BLaER1 treated with 17β-estradiol and CSF1 and Interleukin-3, amounts not matched to agents 10 nM and 100 nM (cell line): ENCODE results near the gene SEMA4D.

Experiments used
- H3K27ac ChIP-seq, 11 experiments: shearing (Covaris generic); formaldehyde crosslinking; 2 replicates each; pipeline ENCODE4 v1.8.1; 2022
- H3K27me3 ChIP-seq, 11 experiments: shearing (Covaris generic); formaldehyde crosslinking; 2 replicates each; pipeline ENCODE4 v1.8.1; 2022
- H3K36me3 ChIP-seq, 11 experiments: shearing (Covaris generic); formaldehyde crosslinking; 2 replicates each; pipeline ENCODE4 v1.8.1; 2022
- H3K4me1 ChIP-seq, 10 experiments: shearing (Covaris generic); formaldehyde crosslinking; 2 replicates each; pipeline ENCODE4 v1.8.1; 2022
- H3K4me2 ChIP-seq, 11 experiments: shearing (Covaris generic); formaldehyde crosslinking; 2 replicates each; pipeline ENCODE4 v1.8.1; 2022
- H3K4me3 ChIP-seq, 10 experiments: shearing (Covaris generic); formaldehyde crosslinking; 2 replicates each; pipeline ENCODE4 v1.8.1; 2022
- H3K9ac ChIP-seq, 11 experiments: shearing (Covaris generic); formaldehyde crosslinking; 2 replicates each; pipeline ENCODE4 v1.8.1; 2022
- H3K9me3 ChIP-seq, 11 experiments: shearing (Covaris generic); formaldehyde crosslinking; replicated peaks in 1 of 11; 2 replicates each; pipeline ENCODE4 v1.8.1; 2022
- H4K20me1 ChIP-seq, 11 experiments: shearing (Covaris generic); formaldehyde crosslinking; 2 replicates each; pipeline ENCODE4 v1.8.1; 2022
- Cebpa-rat ChIP-seq, 11 experiments: shearing (Covaris generic); IDR thresholded peaks; 2 replicates each; pipeline ENCODE4 v1.8.1; 2022

Gene SEMA4D

GRCh38 chr9:89400403-89401116 is 97.4 kb downstream of the SEMA4D start:
- Histone ChIP-seq H3K4me3 (peak overlapping the region in 8 of 10 experiments; percentile 7 to 54 (median 42); a peak in 15 of 20 replicates), H3K27me3 (no peaks in the 10 kb centered on the region), H3K9ac (peak overlapping the region in 9 of 11 experiments; percentile 50 to 77 (median 69); a peak in 17 of 22 replicates), H3K4me1 (peaks cover 61 to 77% (median 72%) of the 10 kb centered on the region in 10 experiments), H3K27ac (peak overlapping the region in 10 of 11 experiments; percentile 40 to 91 (median 80); a peak in 20 of 22 replicates), H3K36me3 (peaks cover 36 to 60% (median 52%) of the 10 kb centered on the region in 11 experiments), H3K9me3 (no peaks in the 10 kb centered on the region), H4K20me1 (peaks cover 0 to 7% (median 0%) of the 10 kb centered on the region in 11 experiments; a peak in 2 of 22 replicates), H3K4me2 (peak overlapping the region; percentile 71 to 99 (median 95))
- no peak for TF ChIP-seq Cebpa-rat (IDR thresholded peaks at IDR 0.05)

GRCh38 chr9:89398621-89399020 is 99.3 kb downstream of the SEMA4D start:
- no peaks in the 10 kb centered on the region for H3K9me3 ChIP-seq
- no peak overlapping the region; a peak in 1 of 22 replicates for H3K9ac ChIP-seq
- H3K36me3 ChIP-seq: peaks cover 42 to 75% (median 71%) of the 10 kb centered on the region in 11 experiments

GRCh38 chr9:89397471-89397870 is 100.4 kb downstream of the SEMA4D start:
- Histone ChIP-seq H3K9me3 (no peaks in the 10 kb centered on the region), H3K4me1 (peaks cover 37 to 50% (median 43%) of the 10 kb centered on the region in 10 experiments), H4K20me1 (peaks cover 0 to 8% (median 0%) of the 10 kb centered on the region in 11 experiments; a peak in 2 of 22 replicates), H3K27ac (peak overlapping the region in 2 of 11 experiments; percentile 12 to 40; a peak in 3 of 22 replicates), H3K4me3 (no peak overlapping the region), H3K4me2 (no peak overlapping the region), H3K9ac (no peak overlapping the region), H3K27me3 (no peaks in the 10 kb centered on the region), H3K36me3 (peaks cover 49 to 79% (median 74%) of the 10 kb centered on the region in 11 experiments)
- TF ChIP-seq Cebpa-rat (IDR thresholded peaks at IDR 0.05): no peak

More at GRCh38 chr9:89398621-89399020, 99.3 kb downstream of the SEMA4D start:
- TF ChIP-seq Cebpa-rat (IDR thresholded peaks at IDR 0.05): no peak
- peaks cover 0 to 8% (median 0%) of the 10 kb centered on the region in 11 experiments; a peak in 3 of 22 replicates for H4K20me1 ChIP-seq
- H3K4me3 ChIP-seq: no peak overlapping the region
- peak overlapping the region in 7 of 11 experiments; percentile 6 to 55 (median 20); a peak in 6 of 22 replicates for H3K27ac ChIP-seq
- H3K4me2 ChIP-seq: peak overlapping the region in 7 of 11 experiments; percentile 79 to 99 (median 95); a peak in 11 of 22 replicates
- H3K27me3 ChIP-seq: no peaks in the 10 kb centered on the region
- peaks cover 48 to 58% (median 52%) of the 10 kb centered on the region in 10 experiments for H3K4me1 ChIP-seq

- Histone ChIP-seq H3K9ac (no peak overlapping the region), H3K4me3 (no peak overlapping the region), H3K27me3 (no peaks in the 10 kb centered on the region), H3K4me2 (no peak overlapping the region), H3K9me3 (no peaks in the 10 kb centered on the region), H4K20me1 (peaks cover 0 to 8% (median 0%) of the 10 kb centered on the region in 11 experiments; a peak in 2 of 22 replicates), H3K27ac (no peak overlapping the region), H3K36me3 (peaks cover 60 to 85% (median 81%) of the 10 kb centered on the region in 11 experiments), H3K4me1 (peaks cover 27 to 40% (median 32%) of the 10 kb centered on the region in 10 experiments)
- no peak for TF ChIP-seq Cebpa-rat (IDR thresholded peaks at IDR 0.05)
Measured at GRCh38 chr9:89395931-89396710, 101.8 kb downstream of the SEMA4D start.

- TF ChIP-seq Cebpa-rat (IDR thresholded peaks at IDR 0.05): no peak
- Histone ChIP-seq H3K36me3 (peaks cover 77 to 100% (median 98%) of the 10 kb centered on the region in 11 experiments), H3K4me2 (no peak overlapping the region), H3K4me3 (no peak overlapping the region), H3K4me1 (peaks cover 10 to 38% (median 28%) of the 10 kb centered on the region in 10 experiments), H4K20me1 (peaks cover 0 to 8% (median 0%) of the 10 kb centered on the region in 11 experiments; a peak in 2 of 22 replicates), H3K27me3 (no peaks in the 10 kb centered on the region), H3K9me3 (no peaks in the 10 kb centered on the region), H3K27ac (0 out of 22 replicates have a peak overlapping the region, but pooled peaks of 1 of the 11 experiments have one; percentile 6), H3K9ac (no peak overlapping the region)
Measured at GRCh38 chr9:89394412-89394811, 103.5 kb downstream of the SEMA4D start.

- no peak for TF ChIP-seq Cebpa-rat (IDR thresholded peaks at IDR 0.05)
- Histone ChIP-seq H3K36me3 (peaks cover 82 to 100% (median 100%) of the 10 kb centered on the region in 11 experiments), H3K27me3 (no peaks in the 10 kb centered on the region), H3K4me3 (no peak overlapping the region), H3K9me3 (peaks cover 0 to 11% (median 0%) of the 10 kb centered on the region in 11 experiments; a peak in 9 of 22 replicates), H3K4me2 (no peak overlapping the region), H4K20me1 (peaks cover 0 to 8% (median 0%) of the 10 kb centered on the region in 11 experiments; a peak in 2 of 22 replicates), H3K4me1 (peaks cover 8 to 53% (median 41%) of the 10 kb centered on the region in 10 experiments; a peak in 18 of 20 replicates), H3K9ac (no peak overlapping the region), H3K27ac (peak overlapping the region in 1 of 11 experiments; percentile 79; a peak in 2 of 22 replicates)
Measured at GRCh38 chr9:89391585-89391984, 106.3 kb downstream of the SEMA4D start.

- Histone ChIP-seq H3K9me3 (peaks cover 0 to 11% (median 0%) of the 10 kb centered on the region in 11 experiments; a peak in 9 of 22 replicates), H3K4me1 (peaks cover 8 to 53% (median 41%) of the 10 kb centered on the region in 10 experiments; a peak in 18 of 20 replicates), H3K27ac (peak overlapping the region in 6 of 11 experiments; percentile 20 to 85 (median 81); a peak in 10 of 22 replicates), H3K4me3 (no peak overlapping the region), H3K9ac (no peak overlapping the region), H3K4me2 (peak overlapping the region in 2 of 11 experiments; percentile 59 to 66; a peak in 2 of 22 replicates), H3K36me3 (peaks cover 80 to 99% (median 99%) of the 10 kb centered on the region in 11 experiments), H4K20me1 (peaks cover 0 to 8% (median 0%) of the 10 kb centered on the region in 11 experiments; a peak in 2 of 22 replicates), H3K27me3 (no peaks in the 10 kb centered on the region)
- no peak for TF ChIP-seq Cebpa-rat (IDR thresholded peaks at IDR 0.05)
Measured at GRCh38 chr9:89390578-89391116, 107.3 kb downstream of the SEMA4D start.

DNA sequence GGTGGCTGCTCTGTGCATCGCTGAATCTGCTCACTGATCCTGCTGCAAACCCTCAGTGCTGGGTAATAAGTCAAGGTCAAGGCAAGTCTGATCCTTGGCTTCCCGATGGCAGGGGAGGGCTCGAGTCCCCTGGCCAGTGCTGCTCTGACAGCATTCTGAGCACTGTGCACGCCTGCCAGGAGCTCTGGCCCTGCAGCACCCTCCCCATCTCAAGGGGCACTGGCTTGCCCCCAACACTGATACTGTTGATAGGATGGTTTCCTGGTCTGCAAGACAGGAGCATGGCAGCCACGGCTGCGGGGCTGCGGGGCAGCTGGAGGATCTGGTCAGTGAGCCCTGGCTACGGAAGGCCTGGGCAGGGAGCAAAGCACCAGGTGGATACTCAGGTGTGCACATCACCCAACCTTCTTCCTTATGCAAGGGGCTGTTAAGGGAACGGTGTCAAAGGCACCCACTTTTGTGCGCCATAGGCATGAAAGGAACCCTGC is 107.8 kb downstream of the SEMA4D start:
- Histone ChIP-seq H4K20me1 (peaks cover 0 to 8% (median 0%) of the 10 kb centered on the region in 11 experiments; a peak in 2 of 22 replicates), H3K27ac (peak overlapping the region in 7 of 11 experiments; percentile 20 to 85 (median 80); a peak in 11 of 22 replicates), H3K27me3 (no peaks in the 10 kb centered on the region), H3K9ac (0 out of 22 replicates have a peak overlapping the region, but pooled peaks of 1 of the 11 experiments have one; percentile 64), H3K9me3 (peaks cover 0 to 11% (median 0%) of the 10 kb centered on the region in 11 experiments; a peak in 9 of 22 replicates), H3K4me2 (peak overlapping the region in 2 of 11 experiments; percentile 59 to 66; a peak in 3 of 22 replicates), H3K36me3 (peaks cover 79 to 99% (median 98%) of the 10 kb centered on the region in 11 experiments), H3K4me3 (no peak overlapping the region), H3K4me1 (peaks cover 8 to 57% (median 41%) of the 10 kb centered on the region in 10 experiments; a peak in 19 of 20 replicates)
- no peak for TF ChIP-seq Cebpa-rat (IDR thresholded peaks at IDR 0.05)
